ENCODE measurements around the gene RCN1. TPM values are rescaled to one million over a fixed set of nuclear protein-coding genes. Genes with fewer than 3 reads are reported as not detected.

The RCN1 gene
- total RNA-seq, 1 experiment from 2014 or later: 214 TPM

DNA sequence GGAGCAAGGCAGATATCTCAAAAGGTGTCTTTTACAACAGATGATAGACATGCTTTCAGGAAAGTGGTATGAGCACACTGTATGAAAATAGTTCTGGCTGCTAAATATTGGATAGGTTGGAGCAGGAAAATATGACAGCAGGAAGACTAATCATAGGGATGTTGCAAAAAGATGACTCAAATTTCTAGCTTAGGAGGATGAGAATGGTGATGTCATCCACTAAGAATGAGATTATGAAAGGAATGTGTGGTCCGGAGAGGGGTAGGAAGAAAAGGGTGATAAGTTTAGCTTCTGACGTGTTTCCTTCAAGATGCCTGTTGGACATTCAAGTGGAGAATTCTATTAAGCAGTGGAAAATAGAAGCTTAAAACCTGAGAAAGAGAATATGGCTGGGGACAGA is 46.4 kb downstream of the RCN1 start:
- in situ Hi-C loops (cut with HindIII; ENCODE audit: low pct_unique_long_range_greater_than_20kb, low sequenced_read_pairs): no loop called here
- DNase-seq (ENCODE audit: low read depth, low spot score): no peak

DNA sequence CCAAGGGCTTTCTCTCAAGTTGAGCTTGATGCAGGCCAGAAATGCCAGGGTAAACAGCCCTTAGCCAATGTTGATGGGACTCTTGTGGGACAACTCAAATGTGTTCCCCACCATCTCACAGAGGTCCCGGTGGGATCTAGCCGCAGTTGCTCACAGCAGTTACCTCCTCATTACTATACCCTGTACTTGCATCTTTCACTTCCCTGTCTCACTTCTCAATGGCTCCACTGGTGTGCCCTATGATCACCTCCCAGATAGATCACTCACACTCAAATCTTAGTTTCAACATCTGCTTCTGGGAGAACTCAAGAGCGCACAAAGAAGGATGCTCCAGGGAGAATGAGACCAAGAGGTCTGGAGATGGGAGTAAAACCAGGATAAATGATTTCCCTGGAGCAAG is 47.0 kb downstream of the RCN1 start:
- in situ Hi-C loops (cut with HindIII; ENCODE audit: low pct_unique_long_range_greater_than_20kb, low sequenced_read_pairs): no loop called here
- DNase-seq (ENCODE audit: low read depth, low spot score): no peak

DNA sequence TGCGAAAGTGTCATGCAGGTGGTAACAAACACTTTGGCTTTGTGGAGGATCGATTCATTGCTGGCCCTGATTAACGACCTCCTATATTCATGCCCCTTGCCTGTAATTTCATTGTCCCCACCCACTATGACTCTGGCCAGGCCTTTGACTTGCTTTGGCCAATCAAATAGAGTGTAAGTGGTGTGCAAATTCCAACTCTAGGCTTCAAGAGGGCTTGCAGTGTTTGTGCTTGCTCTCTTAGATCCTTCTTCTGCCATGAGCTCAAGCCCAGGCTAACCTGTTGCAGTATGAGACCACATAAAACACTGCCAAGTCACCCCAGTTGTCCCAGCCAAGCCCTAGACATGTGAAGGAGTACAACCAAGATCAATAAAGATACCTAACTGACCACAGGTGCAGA is 48.0 kb downstream of the RCN1 start:
- DNase-seq (ENCODE audit: low read depth, low spot score): no peak
- in situ Hi-C loops (cut with HindIII; ENCODE audit: low pct_unique_long_range_greater_than_20kb, low sequenced_read_pairs): no loop called here

DNA sequence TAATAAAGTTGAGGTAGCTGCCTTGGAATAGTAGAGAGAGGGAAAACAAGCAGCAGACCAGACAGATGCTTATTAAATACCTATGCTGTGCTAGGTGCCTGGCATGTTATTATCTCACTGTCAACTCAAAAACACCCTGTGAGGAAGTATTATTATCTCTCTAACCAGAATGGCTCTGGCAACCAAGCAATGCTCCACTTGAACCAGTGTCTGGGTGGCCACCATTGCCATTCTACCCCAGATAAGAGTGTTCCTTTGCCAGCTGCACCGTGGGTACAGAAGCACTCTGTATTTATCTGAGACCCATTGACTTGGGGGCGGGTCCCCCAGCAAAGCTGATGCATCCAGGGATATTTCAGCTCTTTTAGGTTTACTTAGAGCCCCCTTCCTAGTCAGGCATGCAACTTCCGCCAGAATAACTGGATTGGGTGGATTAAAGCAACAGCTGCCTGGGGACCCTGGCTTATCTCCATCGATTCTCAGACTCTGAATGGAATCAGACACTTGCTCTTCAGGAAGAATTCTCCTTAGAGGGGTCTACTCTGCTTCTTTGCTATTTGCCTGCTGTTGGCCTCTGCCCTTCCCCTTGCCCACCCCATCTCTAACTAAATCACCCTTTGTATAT is 49.1 kb downstream of the RCN1 start:
- in situ Hi-C loops (cut with HindIII; ENCODE audit: low pct_unique_long_range_greater_than_20kb, low sequenced_read_pairs): no loop called here
- no peak for DNase-seq (ENCODE audit: low read depth, low spot score)

DNA sequence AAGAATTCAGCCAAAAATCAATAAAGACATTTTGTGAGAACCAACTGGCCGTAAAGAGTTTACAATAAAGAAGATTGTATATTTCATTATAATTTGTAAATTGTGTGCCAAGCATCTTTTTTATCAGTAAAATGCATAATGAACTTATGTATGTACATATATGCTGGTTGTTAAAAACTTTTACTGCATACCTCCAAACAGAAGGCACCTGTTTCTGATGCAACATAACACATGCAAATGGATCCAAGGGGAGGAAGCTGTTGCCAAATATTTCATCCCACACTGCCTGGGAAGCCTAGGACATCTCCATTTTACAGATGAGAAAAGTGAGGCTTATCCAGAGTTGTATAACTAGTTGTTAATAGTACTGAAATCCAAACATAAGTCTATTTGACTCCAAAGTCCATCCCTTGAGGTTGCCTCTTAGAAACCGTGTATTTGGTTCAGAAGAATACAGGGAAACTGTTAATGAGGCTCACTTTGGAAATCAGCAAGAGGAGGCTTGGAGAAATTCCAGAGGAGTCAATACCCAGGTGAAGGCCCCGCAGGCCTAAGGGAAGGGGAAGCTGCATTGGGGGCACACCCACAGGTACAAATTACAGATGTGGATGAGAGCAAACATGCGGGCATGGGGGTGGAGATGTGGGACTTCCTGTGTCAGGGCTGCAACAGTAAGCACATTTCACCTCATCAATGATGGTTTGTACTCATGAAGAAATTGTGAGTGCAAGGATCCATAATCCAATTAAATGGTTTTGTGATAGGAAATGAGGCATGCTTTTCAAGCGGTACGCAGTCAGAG is 51.1 kb downstream of the RCN1 start:
- in situ Hi-C loops (cut with HindIII; ENCODE audit: low pct_unique_long_range_greater_than_20kb, low sequenced_read_pairs): no loop called here
- no peak for DNase-seq (ENCODE audit: low read depth, low spot score)

DNA sequence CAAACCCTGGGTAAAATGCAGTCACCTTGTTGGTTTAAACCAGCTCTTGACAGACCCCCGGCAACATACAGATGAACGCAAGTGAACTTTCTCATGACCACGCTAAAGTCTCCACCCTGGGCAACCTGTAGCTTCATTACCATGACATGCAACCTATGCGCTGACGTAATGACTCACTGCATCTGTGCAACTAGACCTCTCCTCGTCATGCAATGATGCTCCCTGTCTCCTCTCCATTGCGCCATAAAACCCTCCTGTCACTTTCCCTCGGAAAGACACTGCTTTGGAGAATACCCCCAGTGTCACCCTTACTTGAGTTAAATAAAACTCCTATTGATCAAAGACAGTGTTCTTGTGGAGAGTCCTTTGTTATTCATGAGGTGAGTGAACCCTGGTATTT is 52.5 kb downstream of the RCN1 start:
- no peak for DNase-seq (ENCODE audit: low read depth, low spot score)

DNA sequence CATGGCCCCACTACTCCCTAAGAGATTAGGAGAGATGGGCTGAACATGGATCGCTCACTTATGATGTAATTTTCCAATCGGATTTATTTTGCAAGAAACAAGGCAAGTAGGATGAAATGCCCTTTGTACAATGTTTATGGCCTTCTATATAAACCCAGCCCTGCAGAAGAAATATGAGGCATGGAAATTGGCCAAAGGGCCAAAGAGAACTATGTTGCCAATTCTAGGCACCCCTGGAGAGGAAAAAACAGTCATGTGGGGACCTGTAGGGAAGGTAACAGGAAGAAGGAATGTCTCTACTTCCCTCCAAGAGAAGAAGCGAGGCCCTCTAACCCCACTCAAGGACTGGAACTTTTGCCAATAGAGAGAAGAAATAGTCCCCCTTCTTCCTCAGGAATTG is 54.4 kb downstream of the RCN1 start:
- no peak for DNase-seq (ENCODE audit: low read depth, low spot score)
- in situ Hi-C loops (cut with HindIII; ENCODE audit: low pct_unique_long_range_greater_than_20kb, low sequenced_read_pairs): no loop called here

More for the DNA sequence above, 52.5 kb downstream of the RCN1 start:
- in situ Hi-C loops (cut with HindIII; ENCODE audit: low pct_unique_long_range_greater_than_20kb, low sequenced_read_pairs): no loop called here

DNA sequence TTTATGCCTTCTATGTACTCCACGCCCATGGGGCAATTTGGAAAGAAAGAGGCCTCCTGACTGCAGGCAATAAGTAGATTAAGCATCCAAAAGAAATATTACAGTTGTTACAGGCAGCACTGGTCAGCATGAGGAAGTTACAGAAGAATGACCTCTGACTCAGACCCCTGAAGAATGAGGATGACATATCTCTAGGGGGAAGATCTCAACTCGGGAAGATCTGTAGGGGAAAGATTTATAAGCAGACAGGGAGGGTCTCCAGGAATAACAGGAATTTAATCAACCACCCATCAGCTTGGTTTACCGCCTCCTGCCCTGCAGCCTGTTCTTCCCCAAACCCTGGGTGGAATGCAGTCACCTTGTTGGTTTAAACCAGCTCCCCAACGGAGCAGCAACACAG is 58.0 kb downstream of the RCN1 start:
- no peak for DNase-seq (ENCODE audit: low read depth, low spot score)
- in situ Hi-C loops (cut with HindIII; ENCODE audit: low pct_unique_long_range_greater_than_20kb, low sequenced_read_pairs): no loop called here

DNA sequence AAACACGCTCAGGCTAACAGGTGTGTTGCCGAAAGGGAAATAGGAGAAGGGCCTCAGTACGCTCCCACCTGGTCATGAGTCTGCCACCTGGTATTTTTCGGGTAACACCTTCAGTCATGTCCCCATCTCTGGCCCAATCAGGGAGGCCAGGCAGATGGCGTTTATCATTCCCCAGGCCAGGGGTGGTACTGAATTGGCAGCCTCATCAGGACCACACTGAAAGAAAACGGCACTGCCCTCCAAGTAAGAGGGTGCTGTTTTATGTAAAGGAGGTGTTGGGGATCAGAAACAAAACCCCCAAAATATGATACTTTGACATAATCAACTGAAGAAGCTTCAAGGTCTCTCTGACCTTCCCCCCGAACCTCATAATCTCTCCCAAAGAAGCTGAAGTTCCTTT is 58.9 kb downstream of the RCN1 start:
- in situ Hi-C loops (cut with HindIII; ENCODE audit: low pct_unique_long_range_greater_than_20kb, low sequenced_read_pairs): no loop called here
- DNase-seq (ENCODE audit: low read depth, low spot score): no peak

DNA sequence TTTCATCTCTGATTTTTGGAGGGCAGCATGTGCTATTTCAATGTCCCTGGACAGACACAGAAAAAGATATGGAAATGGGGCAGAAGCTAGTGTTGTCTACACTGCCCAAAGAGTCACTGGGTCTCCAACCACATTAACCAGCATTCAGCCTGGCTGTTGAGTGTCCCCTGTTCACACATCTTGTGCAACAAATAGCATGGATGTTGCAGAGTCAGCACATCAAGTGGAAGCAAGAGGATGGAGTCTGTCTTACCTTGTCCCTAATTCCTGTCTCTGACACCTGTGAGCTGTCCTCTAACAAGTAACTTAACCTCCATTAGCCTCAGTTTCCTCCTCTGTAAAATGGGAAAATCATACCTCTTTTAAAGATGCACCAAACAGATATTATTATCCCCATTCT is 60.2 kb downstream of the RCN1 start:
- in situ Hi-C loops (cut with HindIII; ENCODE audit: low pct_unique_long_range_greater_than_20kb, low sequenced_read_pairs): no loop called here
- DNase-seq (ENCODE audit: low read depth, low spot score): no peak

DNA sequence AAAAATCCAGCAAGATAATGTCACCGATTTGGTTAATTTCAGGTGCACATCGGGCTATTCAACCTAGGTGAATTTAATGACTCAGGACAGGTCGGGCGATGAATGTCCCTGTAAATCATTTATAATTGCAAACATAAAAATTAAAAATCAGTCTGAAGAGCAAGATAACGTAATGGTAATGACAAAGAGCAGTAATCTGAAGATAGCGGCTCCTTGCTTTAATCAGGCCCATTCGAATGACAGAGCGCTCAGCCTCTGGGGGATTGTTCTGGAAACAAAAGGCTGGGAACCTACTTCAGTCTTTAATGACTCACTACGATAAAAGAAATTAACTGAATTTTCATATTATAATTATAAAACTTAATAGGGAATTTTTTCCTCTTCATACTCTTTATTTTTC is 61.3 kb downstream of the RCN1 start:
- in situ Hi-C loops (cut with HindIII; ENCODE audit: low pct_unique_long_range_greater_than_20kb, low sequenced_read_pairs): no loop called here
- DNase-seq (ENCODE audit: low read depth, low spot score): no peak

DNA sequence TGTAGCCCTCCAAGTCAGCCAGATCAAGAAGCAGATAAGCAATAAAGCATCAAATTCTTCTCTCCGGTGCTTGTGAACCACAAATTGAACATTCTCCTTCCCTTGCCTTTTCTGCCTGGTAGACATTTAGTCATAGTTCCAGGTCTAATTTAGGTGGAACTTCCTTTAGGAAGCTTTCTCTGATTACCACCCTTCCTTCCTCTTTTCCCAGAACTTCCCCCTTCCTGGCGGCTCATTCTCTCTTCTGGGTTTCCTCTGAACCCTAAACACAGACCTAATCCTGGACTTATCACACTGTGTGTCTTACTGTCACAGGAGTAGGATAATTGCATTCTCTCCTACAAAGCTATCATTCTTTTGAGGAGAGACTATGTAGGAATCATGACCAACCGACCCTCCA is 61.9 kb downstream of the RCN1 start:
- in situ Hi-C loops (cut with HindIII; ENCODE audit: low pct_unique_long_range_greater_than_20kb, low sequenced_read_pairs): no loop called here
- DNase-seq (ENCODE audit: low read depth, low spot score): no peak

DNA sequence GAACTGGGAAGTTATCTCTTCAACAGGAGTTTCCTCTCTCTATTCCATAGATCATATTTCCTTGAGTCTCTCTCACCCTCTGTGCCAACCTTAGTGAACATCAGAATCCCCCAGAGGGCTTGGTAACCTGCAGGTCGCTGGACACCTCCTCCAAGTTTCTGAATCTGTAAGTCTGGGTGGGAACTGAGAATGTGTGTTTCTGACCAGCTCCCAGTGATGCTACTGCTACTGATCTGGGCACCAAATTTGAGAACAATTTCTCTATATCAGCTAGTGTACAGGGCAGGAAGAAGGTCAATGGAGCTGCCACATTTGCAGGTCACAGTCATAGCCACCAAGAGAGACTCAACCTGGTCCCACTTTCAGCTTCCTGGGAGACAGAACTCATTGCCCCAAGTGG is 62.9 kb downstream of the RCN1 start:
- no peak for DNase-seq (ENCODE audit: low read depth, low spot score)
- in situ Hi-C loops (cut with HindIII; ENCODE audit: low pct_unique_long_range_greater_than_20kb, low sequenced_read_pairs): no loop called here

DNA sequence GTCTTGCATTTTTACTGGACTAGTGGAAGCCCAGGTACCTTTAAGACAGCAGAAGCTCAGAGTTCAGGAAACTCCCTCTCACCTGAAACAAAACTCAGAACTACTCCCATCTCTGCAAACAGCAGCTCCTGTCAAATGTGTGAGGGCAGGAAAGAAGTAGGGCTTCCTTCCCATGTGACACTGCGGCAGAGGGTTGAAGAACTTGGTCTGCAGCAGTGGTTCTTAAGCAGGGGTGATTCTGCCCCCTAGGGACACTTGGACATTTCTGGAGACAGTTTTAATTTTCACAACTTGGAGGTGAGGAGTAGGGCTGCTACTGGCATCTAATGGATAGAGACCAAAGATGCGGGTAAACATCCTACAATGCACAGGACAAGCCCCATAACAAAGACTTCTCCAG is 63.4 kb downstream of the RCN1 start:
- in situ Hi-C loops (cut with HindIII; ENCODE audit: low pct_unique_long_range_greater_than_20kb, low sequenced_read_pairs): no loop called here
- DNase-seq (ENCODE audit: low read depth, low spot score): peak; percentile 33

Small RNAs within 50 kb of the gene (small RNA-seq; reads per million reads assigned to genes)
- gene RF00012: 0 to 0.12 reads per million in 2 experiments

All from SK-MEL-5 (cell line).